ENCODE data around the gene LRRC4C.
A peak's percentile ranks its signal among the peaks of the same experiment; 100 is the strongest.

The LRRC4C gene

GRCh38 chr11:41246399-41246745 is 213.1 kb downstream of the LRRC4C start:
- Histone ChIP-seq H3K4me3 (no peak overlapping the region), H3K4me1 (no peaks in the 10 kb centered on the region), H3K36me3 (replicated peaks) (no peaks in the 10 kb centered on the region), H3K27me3 (ENCODE audit: low read depth) (peaks cover 8% of the 10 kb centered on the region; the same call in 1 of the 2 replicates), H3K9me3 (no peaks in the 10 kb centered on the region)
- no peak for DNase-seq (ENCODE audit: low spot score in 2 of 2)
- in situ Hi-C loops (cut with MboI; ENCODE audit: low sequenced_read_pairs) = no loop called here

GRCh38 chr11:41245704-41246398 is 213.6 kb downstream of the LRRC4C start:
- Histone ChIP-seq H3K9me3 (no peaks in the 10 kb centered on the region), H3K27me3 (ENCODE audit: low read depth) (peaks cover 8% of the 10 kb centered on the region; the same call in 1 of the 2 replicates), H3K4me3 (no peak overlapping the region), H3K4me1 (no peaks in the 10 kb centered on the region), H3K36me3 (replicated peaks) (no peaks in the 10 kb centered on the region)
- no peak for DNase-seq (ENCODE audit: low spot score in 2 of 2)
- in situ Hi-C loops (cut with MboI; ENCODE audit: low sequenced_read_pairs) = no loop called here

GRCh38 chr11:41245184-41245583 is 214.3 kb downstream of the LRRC4C start:
- H3K36me3 ChIP-seq (replicated peaks) = no peaks in the 10 kb centered on the region
- in situ Hi-C loops (cut with MboI; ENCODE audit: low sequenced_read_pairs) = no loop called here
- H3K4me3 ChIP-seq = no peak overlapping the region

GRCh38 chr11:41237382-41237781 is 222.1 kb downstream of the LRRC4C start:
- no peaks in the 10 kb centered on the region for H3K9me3 ChIP-seq
- in situ Hi-C loops (cut with MboI; ENCODE audit: low sequenced_read_pairs) = no loop called here
- no peaks in the 10 kb centered on the region for H3K4me1 ChIP-seq
- H3K27me3 ChIP-seq (ENCODE audit: low read depth) = 0 out of 2 replicates have a peak, but pooled peaks cover 5% of the 10 kb centered on the region
- H3K4me3 ChIP-seq = no peak overlapping the region
- no peaks in the 10 kb centered on the region for H3K36me3 ChIP-seq (replicated peaks)
- DNase-seq (ENCODE audit: low spot score in 2 of 2) = no peak

More at GRCh38 chr11:41245184-41245583, 214.3 kb downstream of the LRRC4C start:
- H3K27me3 ChIP-seq (ENCODE audit: low read depth) = peaks cover 6% of the 10 kb centered on the region; the same call in 1 of the 2 replicates
- no peak for DNase-seq (ENCODE audit: low spot score in 2 of 2)
- no peaks in the 10 kb centered on the region for H3K4me1 ChIP-seq
- H3K9me3 ChIP-seq = no peaks in the 10 kb centered on the region

GRCh38 chr11:41235668-41236067 is 223.8 kb downstream of the LRRC4C start:
- in situ Hi-C loops (cut with MboI; ENCODE audit: low sequenced_read_pairs) = no loop called here
- H3K4me1 ChIP-seq = no peaks in the 10 kb centered on the region
- no peak overlapping the region for H3K4me3 ChIP-seq
- DNase-seq (ENCODE audit: low spot score in 2 of 2) = no peak
- H3K36me3 ChIP-seq (replicated peaks) = no peaks in the 10 kb centered on the region
- H3K27me3 ChIP-seq (ENCODE audit: low read depth) = 0 out of 2 replicates have a peak, but pooled peaks cover 2% of the 10 kb centered on the region
- H3K9me3 ChIP-seq = no peaks in the 10 kb centered on the region

GRCh38 chr11:41225856-41226633 is 233.4 kb downstream of the LRRC4C start:
- Histone ChIP-seq H3K27me3 (ENCODE audit: low read depth) (no peaks in the 10 kb centered on the region), H3K4me3 (no peak overlapping the region), H3K36me3 (replicated peaks) (no peaks in the 10 kb centered on the region), H3K9me3 (no peaks in the 10 kb centered on the region), H3K4me1 (no peaks in the 10 kb centered on the region)
- DNase-seq (ENCODE audit: low spot score in 2 of 2) = no peak
- in situ Hi-C loops (cut with MboI; ENCODE audit: low sequenced_read_pairs) = no loop called here

- H3K4me3 ChIP-seq = no peak overlapping the region
Observed at GRCh38 chr11:41222236-41222635, 237.2 kb downstream of the LRRC4C start.

GRCh38 chr11:41206388-41206787 is 253.1 kb downstream of the LRRC4C start:
- Histone ChIP-seq H3K4me1 (no peaks in the 10 kb centered on the region), H3K4me3 (no peak overlapping the region), H3K36me3 (replicated peaks) (no peaks in the 10 kb centered on the region), H3K27me3 (ENCODE audit: low read depth) (peaks cover 7% of the 10 kb centered on the region), H3K9me3 (no peaks in the 10 kb centered on the region)
- DNase-seq (ENCODE audit: low spot score in 2 of 2) = no peak
- in situ Hi-C loops (cut with MboI; ENCODE audit: low sequenced_read_pairs) = loop anchor here (25.0 kb wide), 1 partner anchor 469 kb away; no protein-coding TSS in a partner anchor

More at GRCh38 chr11:41222236-41222635, 237.2 kb downstream of the LRRC4C start:
- Histone ChIP-seq H3K27me3 (ENCODE audit: low read depth) (no peaks in the 10 kb centered on the region), H3K4me1 (no peaks in the 10 kb centered on the region), H3K36me3 (replicated peaks) (no peaks in the 10 kb centered on the region), H3K9me3 (no peaks in the 10 kb centered on the region)
- in situ Hi-C loops (cut with MboI; ENCODE audit: low sequenced_read_pairs) = loop anchor here (25.0 kb wide), 1 partner anchor 485 kb away; no protein-coding TSS in a partner anchor
- no peak for DNase-seq (ENCODE audit: low spot score in 2 of 2)

- Histone ChIP-seq H3K9me3 (no peaks in the 10 kb centered on the region), H3K27me3 (ENCODE audit: low read depth) (peaks cover 8% of the 10 kb centered on the region), H3K4me3 (no peak overlapping the region), H3K4me1 (no peaks in the 10 kb centered on the region), H3K36me3 (replicated peaks) (no peaks in the 10 kb centered on the region)
- in situ Hi-C loops (cut with MboI; ENCODE audit: low sequenced_read_pairs) = loop anchor here (25.0 kb wide), 1 partner anchor 464 kb away; no protein-coding TSS in a partner anchor
- DNase-seq (ENCODE audit: low spot score in 2 of 2) = peak; percentile 76 to 82
Observed at GRCh38 chr11:41201156-41201555, 258.3 kb downstream of the LRRC4C start.

GRCh38 chr11:41190437-41191082 is 268.9 kb downstream of the LRRC4C start:
- no peak for DNase-seq (ENCODE audit: low spot score in 2 of 2)
- H3K27me3 ChIP-seq (ENCODE audit: low read depth) = no peaks in the 10 kb centered on the region
- H3K36me3 ChIP-seq (replicated peaks) = no peaks in the 10 kb centered on the region
- H3K9me3 ChIP-seq = no peaks in the 10 kb centered on the region
- no peak overlapping the region for H3K4me3 ChIP-seq
- in situ Hi-C loops (cut with MboI; ENCODE audit: low sequenced_read_pairs) = loop anchor here (25.0 kb wide), 1 partner anchor 878 kb away; no protein-coding TSS in a partner anchor
- H3K4me1 ChIP-seq = no peaks in the 10 kb centered on the region

- Histone ChIP-seq H3K27me3 (ENCODE audit: low read depth) (no peaks in the 10 kb centered on the region), H3K4me3 (no peak overlapping the region), H3K4me1 (no peaks in the 10 kb centered on the region), H3K9me3 (no peaks in the 10 kb centered on the region), H3K36me3 (replicated peaks) (no peaks in the 10 kb centered on the region)
- in situ Hi-C loops (cut with MboI; ENCODE audit: low sequenced_read_pairs) = loop anchor here (25.0 kb wide), 1 partner anchor 878 kb away; no protein-coding TSS in a partner anchor
- DNase-seq (ENCODE audit: low spot score in 2 of 2) = no peak
Observed at GRCh38 chr11:41189701-41190436, 269.6 kb downstream of the LRRC4C start.

- Histone ChIP-seq H3K4me1 (no peaks in the 10 kb centered on the region), H3K9me3 (no peaks in the 10 kb centered on the region), H3K36me3 (replicated peaks) (no peaks in the 10 kb centered on the region), H3K4me3 (no peak overlapping the region), H3K27me3 (ENCODE audit: low read depth) (no peaks in the 10 kb centered on the region)
- DNase-seq (ENCODE audit: low spot score in 2 of 2) = no peak
- in situ Hi-C loops (cut with MboI; ENCODE audit: low sequenced_read_pairs) = loop anchor here (25.0 kb wide), 1 partner anchor 865 kb away; no protein-coding TSS in a partner anchor
Observed at GRCh38 chr11:41177791-41178190, 281.7 kb downstream of the LRRC4C start.
